ENCODE results near the gene NCK2. TPM values are rescaled to one million over a fixed set of nuclear protein-coding genes. Genes with fewer than 3 reads are reported as not detected.

NCK2 gene
- total RNA-seq, 1 donor from 2014 or later, result 82.9 TPM

GRCh38 chr2:105779394-105779793 lies 34.7 kb downstream of the NCK2 start:
- H3K4me3 ChIP-seq (ENCODE audit: low read depth, low read length), result no peak overlapping the region
- no peaks in the 10 kb centered on the region for H3K36me3 ChIP-seq (ENCODE audit: control insufficient read depth, insufficient read depth, low read length)
- no peak for DNase-seq (ENCODE audit: low read depth)
- TF ChIP-seq, protein P1, sequence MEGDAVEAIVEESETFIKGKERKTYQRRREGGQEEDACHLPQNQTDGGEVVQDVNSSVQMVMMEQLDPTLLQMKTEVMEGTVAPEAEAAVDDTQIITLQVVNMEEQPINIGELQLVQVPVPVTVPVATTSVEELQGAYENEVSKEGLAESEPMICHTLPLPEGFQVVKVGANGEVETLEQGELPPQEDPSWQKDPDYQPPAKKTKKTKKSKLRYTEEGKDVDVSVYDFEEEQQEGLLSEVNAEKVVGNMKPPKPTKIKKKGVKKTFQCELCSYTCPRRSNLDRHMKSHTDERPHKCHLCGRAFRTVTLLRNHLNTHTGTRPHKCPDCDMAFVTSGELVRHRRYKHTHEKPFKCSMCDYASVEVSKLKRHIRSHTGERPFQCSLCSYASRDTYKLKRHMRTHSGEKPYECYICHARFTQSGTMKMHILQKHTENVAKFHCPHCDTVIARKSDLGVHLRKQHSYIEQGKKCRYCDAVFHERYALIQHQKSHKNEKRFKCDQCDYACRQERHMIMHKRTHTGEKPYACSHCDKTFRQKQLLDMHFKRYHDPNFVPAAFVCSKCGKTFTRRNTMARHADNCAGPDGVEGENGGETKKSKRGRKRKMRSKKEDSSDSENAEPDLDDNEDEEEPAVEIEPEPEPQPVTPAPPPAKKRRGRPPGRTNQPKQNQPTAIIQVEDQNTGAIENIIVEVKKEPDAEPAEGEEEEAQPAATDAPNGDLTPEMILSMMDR (IDR thresholded peaks at IDR 0.05; ENCODE audit: insufficient read depth, low read length, poor library complexity, severe bottlenecking), result no peak
- no peaks in the 10 kb centered on the region for H3K27me3 ChIP-seq (ENCODE audit: control insufficient read depth, insufficient read depth, low read length)

DNA sequence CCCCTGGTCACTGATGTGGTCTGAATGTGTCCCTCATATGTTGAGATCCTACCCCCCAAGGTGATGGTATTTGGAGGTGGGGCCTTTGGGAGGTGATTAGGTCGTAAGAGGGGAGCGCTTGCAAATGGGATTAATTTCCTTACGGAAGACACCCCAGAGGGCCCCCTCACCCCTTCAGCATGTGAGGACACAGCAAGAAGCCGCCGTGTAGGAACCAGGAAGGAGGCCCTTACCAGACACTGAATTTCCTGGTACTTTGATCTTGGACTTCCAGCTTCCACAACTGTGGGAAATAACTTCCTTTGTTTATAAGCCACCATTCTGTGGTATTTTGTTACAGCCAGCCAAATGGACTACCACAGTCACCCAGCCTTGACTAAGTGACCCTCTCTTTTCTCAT lies 35.9 kb downstream of the NCK2 start:
- TF ChIP-seq, protein P1 (IDR thresholded peaks at IDR 0.05; ENCODE audit: insufficient read depth, low read length, poor library complexity, severe bottlenecking), result no peak
- Histone ChIP-seq H3K36me3 (ENCODE audit: control insufficient read depth, insufficient read depth, low read length) (no peaks in the 10 kb centered on the region), H3K27me3 (ENCODE audit: control insufficient read depth, insufficient read depth, low read length) (no peaks in the 10 kb centered on the region), H3K4me3 (ENCODE audit: low read depth, low read length) (no peak overlapping the region)
- no peak for DNase-seq (ENCODE audit: low read depth)

- no peaks in the 10 kb centered on the region for H3K36me3 ChIP-seq (ENCODE audit: control insufficient read depth, insufficient read depth, low read length)
- no peaks in the 10 kb centered on the region for H3K27me3 ChIP-seq (ENCODE audit: control insufficient read depth, insufficient read depth, low read length)
- no peak overlapping the region for H3K4me3 ChIP-seq (ENCODE audit: low read depth, low read length)
- DNase-seq (ENCODE audit: low read depth), result no peak
- TF ChIP-seq, protein P1 (IDR thresholded peaks at IDR 0.05; ENCODE audit: insufficient read depth, low read length, poor library complexity, severe bottlenecking), result no peak
Measured at GRCh38 chr2:105781274-105781978, 36.7 kb downstream of the NCK2 start.

- H3K4me3 ChIP-seq (ENCODE audit: low read depth, low read length), result no peak overlapping the region
- no peaks in the 10 kb centered on the region for H3K36me3 ChIP-seq (ENCODE audit: control insufficient read depth, insufficient read depth, low read length)
- TF ChIP-seq, protein P1 (IDR thresholded peaks at IDR 0.05; ENCODE audit: insufficient read depth, low read length, poor library complexity, severe bottlenecking), result no peak
- DNase-seq (ENCODE audit: low read depth), result no peak
- H3K27me3 ChIP-seq (ENCODE audit: control insufficient read depth, insufficient read depth, low read length), result no peaks in the 10 kb centered on the region
Measured at GRCh38 chr2:105782123-105782522, 37.4 kb downstream of the NCK2 start.

DNA sequence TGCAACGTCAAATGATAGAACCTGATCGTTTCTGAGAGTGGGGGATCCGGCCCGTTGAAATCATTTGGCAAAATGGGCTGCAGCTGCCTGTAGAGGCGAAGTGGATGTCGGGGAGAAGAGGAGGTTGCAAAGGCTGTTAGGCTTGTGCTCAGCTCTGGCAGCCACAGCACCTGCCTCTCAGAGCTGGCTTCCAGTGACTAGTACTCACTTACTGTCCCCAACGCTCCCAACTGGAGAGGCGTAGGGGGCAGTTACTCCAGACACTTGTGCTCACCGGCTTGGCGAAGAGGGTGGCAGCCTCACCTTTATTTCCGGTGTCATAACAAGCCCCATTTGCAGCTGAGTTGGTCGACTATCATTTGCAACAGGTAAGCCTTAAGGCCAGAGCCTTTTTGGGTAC lies 37.9 kb downstream of the NCK2 start:
- no peaks in the 10 kb centered on the region for H3K27me3 ChIP-seq (ENCODE audit: control insufficient read depth, insufficient read depth, low read length)
- TF ChIP-seq, protein P1 (IDR thresholded peaks at IDR 0.05; ENCODE audit: insufficient read depth, low read length, poor library complexity, severe bottlenecking), result no peak
- DNase-seq (ENCODE audit: low read depth), result no peak

More for the DNA sequence above, 37.9 kb downstream of the NCK2 start:
- Histone ChIP-seq H3K4me3 (ENCODE audit: low read depth, low read length) (no peak overlapping the region), H3K36me3 (ENCODE audit: control insufficient read depth, insufficient read depth, low read length) (no peaks in the 10 kb centered on the region)
